ENCODE measurements around the gene P4HB.

DNA sequence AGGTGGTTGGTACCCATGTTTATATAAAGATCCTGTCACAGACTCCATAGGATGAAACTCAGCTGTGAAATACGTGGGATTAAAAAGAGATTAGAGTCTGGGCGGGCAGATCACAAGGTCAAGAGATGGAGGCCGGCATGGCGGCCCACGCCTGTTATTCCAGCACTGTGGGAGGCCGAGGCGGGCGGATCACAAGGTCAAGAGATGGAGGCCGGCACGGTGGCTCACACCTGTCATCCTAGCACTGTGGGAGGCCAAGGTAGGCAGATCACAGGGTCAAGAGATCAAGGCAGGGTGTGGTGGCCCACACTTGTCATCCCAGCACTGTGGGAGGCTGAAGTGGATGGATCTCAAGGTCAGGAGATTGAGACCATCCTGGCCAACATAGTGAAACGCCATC, 35.1 kb upstream of the P4HB start:
- TF ChIP-seq, protein P1, sequence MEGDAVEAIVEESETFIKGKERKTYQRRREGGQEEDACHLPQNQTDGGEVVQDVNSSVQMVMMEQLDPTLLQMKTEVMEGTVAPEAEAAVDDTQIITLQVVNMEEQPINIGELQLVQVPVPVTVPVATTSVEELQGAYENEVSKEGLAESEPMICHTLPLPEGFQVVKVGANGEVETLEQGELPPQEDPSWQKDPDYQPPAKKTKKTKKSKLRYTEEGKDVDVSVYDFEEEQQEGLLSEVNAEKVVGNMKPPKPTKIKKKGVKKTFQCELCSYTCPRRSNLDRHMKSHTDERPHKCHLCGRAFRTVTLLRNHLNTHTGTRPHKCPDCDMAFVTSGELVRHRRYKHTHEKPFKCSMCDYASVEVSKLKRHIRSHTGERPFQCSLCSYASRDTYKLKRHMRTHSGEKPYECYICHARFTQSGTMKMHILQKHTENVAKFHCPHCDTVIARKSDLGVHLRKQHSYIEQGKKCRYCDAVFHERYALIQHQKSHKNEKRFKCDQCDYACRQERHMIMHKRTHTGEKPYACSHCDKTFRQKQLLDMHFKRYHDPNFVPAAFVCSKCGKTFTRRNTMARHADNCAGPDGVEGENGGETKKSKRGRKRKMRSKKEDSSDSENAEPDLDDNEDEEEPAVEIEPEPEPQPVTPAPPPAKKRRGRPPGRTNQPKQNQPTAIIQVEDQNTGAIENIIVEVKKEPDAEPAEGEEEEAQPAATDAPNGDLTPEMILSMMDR (IDR thresholded peaks at IDR 0.05 in 4 of 5, conservative IDR thresholded peaks at IDR 0.05 in 1 of 5): no peak
- no peak for TF ChIP-seq POLR2A (IDR thresholded peaks at IDR 0.05)

Data from gastrocnemius medialis (tissue), 4 donors.